CD1c-positive myeloid dendritic cell (primary cell): ENCODE data around the gene ASMTL.
"Not testable (repeated sequence)": the region's sequence is repeated elsewhere in the genome, so short reads cannot be mapped to it uniquely, and the experiment has no call there.

ENCODE experiments used
- DNase-seq: peaks from one replicate; pipeline ENCODE4 v3.0.0-alpha.2; 2016; ENCODE audit errors: extremely low spot score

The ASMTL gene

DNA sequence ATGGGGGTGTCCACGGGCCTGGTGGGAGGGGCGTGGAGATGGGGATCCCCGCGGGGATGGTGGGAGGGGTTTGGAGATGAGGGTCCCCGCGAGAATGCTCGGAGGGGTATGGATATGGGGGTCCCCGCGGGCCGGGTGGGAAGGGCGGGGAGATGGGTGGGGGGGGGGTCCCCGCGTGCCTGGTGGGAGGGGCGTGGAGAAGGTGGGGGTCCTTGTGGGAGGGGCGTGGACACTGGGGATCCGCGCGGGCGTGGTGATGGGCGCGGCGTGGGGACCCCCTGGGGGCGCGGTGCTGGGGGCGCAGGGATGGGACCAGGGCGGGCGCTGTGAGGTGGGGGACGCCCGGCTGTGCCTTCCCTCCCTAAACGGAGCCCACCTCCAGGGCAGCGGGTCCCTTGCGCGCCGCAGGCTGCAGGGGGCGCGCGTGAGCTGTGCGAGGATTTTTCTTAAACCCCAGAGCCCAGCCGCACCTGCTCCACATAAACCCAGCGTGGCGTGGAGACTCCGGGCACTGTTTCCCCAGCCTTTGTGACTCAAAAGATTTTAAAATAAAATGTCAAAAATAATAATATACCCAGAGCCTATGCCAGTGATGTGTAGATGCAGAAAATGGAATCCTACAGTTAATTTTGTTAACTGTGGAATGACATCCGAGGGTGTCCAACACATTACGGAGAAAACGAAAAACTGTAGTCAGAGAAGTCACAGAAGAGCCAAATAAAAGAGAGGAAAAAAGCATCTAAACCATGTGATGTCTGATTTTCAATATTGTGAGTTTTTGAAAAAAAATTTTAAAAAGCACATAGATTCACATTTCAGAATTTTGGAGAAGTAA, 1.5 kb upstream of the ASMTL start:
- peak; percentile 93 for DNase-seq

DNA sequence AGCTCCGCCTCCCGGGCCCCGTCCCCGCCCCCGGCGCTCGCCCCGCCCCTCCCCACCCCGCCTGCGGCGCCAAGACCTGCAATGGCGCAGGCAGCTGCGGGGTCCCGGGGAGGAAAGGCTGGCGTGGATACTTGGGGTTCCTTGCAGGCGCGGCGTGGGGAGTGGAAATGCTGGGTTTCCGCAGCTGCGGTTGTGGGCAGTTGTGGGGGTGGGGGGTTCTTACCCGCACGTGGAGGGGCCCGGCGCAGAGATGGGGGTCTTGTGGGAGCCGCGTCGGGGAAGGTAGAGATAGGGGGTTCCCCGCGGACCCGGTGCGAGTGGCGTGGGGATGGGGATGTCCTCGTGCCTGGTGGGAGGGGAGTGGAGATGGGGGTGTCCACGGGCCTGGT, 680 bp upstream of the ASMTL start:
- DNase-seq = no peak

DNA sequence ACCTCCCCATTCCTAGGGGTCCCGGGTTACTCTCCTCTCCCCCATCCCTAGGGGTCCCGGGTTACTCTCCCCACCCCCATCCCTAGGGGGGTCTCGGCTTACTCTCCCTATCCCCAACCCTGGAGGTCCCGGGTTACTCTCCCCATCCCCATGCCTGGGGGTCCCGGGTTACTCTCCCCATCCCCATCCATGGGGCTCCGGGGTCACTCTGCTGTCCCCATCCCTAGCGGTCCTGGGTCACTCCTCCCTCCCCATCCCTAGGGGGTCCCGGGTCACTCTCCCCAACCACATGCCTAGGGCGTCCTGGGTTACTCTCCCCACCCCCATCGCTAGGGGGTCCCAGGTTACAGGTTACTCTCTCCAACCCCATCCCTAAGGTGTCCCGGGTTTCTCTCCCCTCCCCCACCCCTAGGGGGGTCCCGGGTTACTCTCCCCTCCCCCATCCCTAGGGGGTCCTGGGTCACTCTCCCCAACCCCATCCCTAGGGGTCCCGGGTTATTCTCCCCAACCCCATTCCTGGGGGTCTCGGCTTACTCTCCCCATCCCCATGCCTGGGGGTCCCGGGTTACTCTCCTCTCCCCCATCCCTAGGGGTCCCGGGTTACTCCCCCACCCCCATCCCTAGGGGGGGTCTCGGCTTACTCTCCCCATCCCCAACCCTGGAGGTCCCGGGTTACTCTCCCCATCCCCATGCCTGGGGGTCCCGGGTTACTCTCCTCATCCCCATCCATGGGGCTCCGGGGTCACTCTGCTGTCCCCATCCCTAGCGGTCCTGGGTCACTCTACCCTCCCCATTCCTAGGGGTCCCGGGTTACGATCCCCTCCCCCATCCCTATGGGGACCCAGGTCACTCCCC, 821 bp downstream of the ASMTL start:
- DNase-seq = no peak

DNA sequence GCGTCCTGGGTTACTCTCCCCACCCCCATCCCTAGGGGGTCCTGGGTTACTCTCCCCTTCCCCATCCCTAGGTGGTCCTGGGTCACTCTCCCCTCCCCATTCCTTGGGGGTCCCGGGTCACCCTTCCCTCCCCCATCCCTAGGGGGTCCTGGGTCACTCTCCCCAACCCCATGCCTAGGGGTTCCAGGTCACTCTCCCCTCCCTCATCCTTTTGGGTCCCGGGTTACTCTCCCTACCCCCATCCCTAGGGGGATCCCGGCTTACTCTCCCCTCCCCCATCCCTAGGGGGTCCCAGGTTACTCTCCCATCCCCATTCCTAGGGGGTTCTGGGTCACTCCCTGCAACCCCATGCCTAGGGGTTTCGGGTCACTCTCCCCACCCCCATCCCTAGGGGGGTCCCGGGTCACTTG, 1.5 kb downstream of the ASMTL start:
- no peak for DNase-seq

DNA sequence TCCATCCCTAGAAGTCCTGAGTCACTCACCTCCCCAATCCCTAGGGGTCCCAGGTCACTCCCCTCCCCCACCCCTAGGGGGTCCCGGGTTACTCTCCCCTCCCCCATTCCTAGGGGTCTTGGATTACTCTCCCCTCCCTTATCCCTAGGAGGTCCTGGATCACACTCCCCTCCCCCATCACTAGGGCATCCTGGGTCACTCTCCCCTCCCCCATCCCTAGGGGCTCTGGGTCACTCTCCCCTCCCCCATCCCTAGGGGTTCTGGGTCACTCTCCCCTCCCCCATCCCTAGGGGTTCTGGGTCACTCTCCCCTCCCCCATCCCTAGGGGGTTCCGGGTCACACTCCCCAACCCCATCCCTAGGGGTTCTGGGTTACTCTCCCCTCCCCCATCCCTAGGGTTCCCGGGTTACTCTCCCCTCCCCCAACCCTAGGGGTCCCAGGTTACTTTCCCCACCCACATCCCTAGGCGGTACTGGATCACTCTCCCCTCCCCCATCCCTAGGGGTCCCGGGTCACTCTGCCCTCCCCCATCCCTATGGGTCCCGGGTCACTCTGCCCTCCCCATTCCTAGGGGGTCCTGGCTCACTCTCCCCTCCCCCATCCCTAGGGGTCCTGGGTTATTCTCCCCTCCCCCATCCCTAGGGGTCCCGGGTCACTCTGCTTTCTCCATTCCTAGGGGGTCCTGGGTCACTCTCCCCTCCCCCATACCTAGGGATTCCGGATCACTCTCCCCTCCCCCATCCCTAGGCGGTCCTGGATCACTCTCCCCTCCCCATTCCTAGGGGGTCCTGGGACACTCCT, 2.1 kb downstream of the ASMTL start:
- no peak for DNase-seq

DNA sequence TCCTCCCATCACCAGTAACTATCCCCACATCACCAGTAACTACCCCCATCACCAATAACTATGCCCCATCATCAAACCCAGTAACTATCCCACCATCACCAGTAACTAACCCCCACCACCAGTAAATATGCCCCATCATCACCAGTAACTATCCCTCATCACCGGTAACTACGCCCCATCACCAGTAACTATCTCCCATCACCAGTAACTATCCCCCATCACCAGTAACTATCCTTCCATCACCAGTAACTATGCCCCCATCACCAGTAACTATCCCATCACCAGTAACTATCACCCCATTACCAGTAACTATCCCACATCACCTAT, 2.9 kb downstream of the ASMTL start:
- DNase-seq = no peak

DNA sequence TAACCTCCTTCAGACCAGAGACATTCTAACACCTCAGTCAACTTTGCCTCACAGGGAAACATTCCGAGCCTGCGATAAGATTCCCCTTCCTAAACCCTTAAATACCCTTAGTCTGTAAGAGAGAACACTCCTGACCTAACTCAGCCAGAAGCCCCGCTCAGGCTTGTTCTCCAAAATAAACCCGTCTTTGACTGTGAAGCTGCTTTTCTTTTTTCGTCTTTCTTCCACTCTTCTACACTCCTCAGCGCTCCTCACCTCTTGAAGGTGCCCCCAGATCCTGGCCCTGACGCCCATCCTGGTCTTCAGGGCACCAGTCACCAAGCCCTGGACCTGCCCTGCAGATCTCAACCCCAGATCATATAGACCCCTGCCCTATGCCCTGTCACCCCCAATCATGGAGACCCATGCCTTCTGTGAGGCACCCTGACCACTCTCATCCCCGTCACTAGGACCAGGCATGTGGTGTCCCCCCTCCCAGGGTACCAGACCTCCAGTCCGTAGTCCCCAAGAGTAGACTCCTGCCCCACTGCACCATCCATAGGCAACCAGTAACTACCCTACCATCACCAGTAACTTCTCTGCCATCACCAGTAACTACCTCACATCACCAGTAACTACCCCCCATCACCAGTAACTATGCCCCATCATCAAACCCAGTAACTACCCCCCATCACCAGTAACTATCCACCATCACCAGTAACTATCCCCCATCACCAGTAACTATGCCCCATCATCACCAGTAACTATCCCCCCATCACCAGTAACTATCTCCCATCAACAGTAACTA, 3.5 kb downstream of the ASMTL start:
- DNase-seq = no peak

DNA sequence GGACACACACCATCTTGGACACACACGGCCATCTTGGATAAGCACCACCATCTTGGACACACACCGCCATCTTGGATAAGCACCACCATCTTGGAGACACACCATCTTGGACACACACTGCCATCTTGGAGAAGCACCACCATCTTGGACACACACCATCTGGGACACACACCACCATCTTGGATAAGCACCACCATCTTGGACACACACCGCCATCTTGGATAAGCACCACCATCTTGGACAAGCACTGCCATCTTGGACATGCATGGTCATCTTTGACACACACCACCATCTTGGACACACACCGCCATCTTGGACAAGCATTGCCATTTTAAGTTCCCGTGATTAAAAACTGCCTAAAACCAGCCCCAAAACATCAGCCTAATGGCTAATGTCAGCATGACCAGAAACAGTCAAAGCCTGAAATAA, 4.1 kb downstream of the ASMTL start:
- DNase-seq = not testable (repeated sequence)

DNA sequence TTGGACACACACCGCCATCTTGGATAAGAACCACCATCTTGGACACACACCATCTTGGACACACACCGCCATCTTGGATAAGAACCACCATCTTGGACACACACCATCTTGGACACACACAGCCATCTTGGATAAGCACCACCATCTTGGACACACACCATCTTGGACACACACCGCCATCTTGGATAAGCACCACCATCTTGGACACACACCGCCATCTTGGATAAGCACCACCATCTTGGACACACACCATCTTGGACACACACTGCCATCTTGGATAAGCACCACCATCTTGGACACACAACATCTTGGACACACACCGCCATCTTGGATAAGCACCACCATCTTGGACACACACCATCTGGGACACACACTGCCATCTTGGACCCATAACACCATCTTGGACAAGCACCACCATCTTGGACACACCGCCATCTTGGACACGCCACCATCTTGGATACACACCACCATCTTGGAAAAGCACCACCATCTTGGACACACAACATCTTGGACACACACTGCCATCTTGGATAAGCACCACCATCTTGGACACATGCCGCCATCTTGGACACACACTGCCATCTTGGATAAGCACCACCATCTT, 4.6 kb downstream of the ASMTL start:
- not testable (repeated sequence) for DNase-seq

DNA sequence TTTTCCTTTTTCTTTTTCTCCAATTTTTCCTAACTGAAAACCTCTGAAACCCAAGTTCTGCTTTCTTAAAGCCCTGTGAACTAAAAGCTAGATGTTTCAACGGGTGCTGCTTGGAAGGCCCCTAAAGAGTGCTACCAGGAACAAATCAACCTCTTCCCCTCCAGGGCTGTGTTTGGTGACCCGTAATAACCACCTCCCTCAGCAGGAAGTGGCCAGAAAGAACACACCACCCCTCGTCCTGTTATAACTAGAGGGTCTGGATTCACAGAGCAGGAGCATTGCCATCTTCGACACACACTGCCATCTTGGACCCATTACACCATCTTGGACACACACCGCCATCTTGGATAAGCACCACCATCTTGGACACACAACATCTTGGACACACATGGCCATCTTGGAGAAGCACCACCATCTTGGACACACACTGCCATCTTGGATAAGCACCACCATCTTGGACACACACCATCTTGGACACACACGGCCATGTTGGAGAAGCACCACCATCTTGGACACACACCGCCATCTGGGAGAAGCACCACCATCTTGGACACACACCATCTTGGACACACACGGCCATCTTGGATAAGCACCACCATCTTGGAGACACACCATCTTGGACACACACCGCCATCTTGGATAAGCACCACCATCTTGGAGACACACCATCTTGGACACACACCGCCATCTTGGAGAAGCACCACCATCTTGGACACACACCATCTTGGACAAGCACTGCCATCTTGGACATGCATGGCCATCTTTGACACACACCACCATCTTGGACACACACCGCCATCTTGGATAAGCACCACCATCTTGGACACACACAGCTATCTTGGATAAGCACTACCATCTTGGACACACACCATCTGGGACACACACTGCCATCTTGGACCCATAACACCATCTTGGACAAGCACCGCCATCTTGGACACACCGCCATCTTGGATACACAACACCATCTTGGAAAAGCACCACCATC, 5.4 kb downstream of the ASMTL start:
- DNase-seq = peak; percentile 37

DNA sequence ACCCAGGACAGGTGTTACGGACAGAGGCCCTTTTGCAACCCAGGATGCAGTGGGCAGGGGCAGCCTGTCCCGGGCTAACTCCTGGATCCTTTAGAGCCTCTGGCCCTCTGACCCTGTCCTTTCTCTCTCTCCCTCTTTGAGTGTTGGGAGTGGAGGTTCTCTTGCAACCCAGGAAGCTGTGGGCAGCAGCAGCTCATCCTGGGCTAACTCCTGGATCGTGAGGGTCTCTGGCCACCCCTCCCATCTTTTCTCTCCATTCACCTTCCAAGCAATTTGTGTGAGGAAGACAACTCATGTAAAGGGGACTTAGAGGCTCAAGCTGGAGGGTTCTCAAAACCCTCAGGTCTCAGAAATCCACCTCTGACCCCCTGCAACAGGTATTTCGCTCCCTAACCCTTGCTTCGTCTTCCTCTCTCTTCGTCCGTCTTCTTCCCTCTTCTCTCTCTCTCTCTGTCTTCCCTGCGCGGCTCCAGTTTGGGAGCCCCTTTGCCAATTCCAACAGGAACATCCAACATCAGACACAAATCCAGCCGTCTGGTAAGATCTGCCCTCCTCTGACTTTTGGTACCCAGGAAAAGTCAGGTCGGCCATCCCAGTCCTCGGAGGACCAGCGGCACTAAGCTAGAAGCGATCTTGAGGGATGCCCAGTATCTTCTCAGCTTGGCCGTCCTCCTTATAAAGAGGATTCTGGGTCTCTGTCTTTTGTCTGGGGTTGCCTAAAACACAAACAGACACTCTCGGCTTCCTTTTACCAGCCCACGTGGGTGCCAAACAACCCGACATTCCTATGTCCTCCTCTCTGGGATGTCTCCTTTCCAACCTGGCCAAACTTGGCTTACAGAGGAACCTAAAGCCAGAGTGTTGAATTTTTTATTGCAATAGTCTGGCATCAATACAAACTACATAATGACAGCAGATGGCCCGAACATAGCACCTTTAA, 7.9 kb downstream of the ASMTL start:
- DNase-seq = no peak

DNA sequence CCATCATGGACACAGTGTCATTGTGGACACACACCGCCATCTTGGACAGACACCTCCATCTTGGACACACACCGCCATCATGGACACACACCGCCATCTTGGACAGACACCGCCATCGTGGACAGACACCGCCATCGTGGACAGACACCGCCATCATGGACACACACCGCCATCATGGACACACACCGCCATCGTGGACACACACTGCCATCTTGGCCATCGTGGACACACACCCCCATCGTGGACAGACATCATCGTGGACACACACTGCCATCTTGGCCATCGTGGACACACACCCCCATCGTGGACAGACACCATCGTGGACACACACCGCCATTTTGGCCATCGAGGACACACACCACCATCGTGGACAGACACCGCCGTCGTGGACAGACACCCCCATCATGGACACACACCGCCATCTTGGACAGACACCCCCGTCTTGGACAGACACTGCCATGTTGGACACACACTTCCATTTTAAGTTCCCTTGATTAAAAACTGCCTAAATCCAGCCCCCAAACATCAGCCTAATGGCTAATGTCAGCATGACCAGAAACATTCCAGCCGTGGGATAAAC, 9.1 kb downstream of the ASMTL start:
- DNase-seq = no peak

DNA sequence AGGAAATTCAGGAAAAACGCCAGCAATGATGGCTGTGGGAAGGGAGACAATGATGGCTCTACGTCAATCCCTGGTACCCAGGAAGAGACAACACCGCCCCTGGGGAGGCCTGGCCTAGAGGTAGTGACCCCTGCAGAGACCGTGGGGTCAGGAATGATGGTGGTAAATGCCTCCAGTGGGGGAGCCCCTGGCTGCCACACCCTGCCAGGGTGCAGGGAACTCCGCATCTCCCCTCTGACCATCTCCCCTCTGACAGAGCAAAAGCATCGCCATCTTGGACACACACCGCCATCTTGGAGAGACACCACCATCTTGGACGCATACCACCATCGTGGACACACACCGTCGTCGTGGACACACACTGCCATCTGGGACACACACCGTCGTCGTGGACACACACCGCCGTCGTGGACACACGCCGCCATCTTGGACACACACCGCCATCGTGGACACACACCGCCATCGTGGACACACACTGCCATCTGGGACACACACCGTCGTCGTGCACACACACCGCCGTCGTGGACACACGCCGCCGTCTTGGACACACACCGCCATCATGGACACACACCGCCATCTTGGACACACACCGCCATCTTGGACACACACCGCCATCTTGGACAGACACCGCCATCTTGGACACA, 9.9 kb downstream of the ASMTL start:
- no peak for DNase-seq

DNA sequence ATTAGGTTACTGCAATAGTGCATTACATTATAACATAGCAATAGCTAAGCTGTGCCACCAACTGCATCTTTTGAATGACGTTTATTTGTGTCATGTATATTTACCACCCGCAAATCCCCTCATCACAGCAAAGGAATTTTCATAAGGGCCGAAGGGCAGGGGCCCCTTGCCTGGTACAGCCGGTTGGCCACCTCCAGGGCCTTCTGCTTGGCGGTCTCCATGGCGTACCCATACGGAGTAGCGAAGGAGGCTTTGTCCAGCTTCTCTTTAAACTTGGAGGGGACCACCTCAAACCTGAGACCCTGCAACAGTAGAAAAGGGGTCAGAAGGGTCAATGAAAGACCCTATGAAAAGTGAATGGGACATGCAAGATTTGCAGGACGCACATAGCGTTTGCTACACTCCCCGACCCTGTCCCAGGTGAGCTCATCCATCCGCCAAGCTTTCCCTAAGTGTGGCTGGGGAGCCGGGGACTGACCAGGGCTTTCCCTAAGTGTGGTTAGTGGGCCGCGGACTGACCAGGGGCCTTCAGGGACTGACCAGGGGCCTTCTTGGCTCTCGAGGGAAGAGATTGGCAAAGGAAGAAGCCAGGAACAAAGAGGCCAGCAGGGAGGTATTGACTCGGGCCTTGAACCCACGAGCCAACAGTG, 10.6 kb downstream of the ASMTL start:
- no peak for DNase-seq

DNA sequence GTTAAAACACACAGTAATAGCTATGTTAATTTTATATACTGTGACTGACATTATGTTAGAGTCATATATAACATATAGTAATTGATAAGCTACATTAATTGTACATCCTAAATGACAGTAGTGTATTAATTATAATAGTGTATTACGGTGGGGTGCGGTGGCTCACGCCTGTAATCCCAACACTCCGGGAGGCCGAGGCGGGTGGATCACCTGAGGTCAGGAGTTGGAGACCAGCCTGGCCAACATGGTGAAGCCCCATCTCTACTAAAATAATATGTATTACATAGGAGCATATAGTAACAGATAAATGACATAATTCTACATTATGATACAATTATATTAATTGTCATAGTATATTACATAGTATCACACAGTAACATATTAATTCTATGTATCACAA, 12.2 kb downstream of the ASMTL start:
- DNase-seq = no peak

DNA sequence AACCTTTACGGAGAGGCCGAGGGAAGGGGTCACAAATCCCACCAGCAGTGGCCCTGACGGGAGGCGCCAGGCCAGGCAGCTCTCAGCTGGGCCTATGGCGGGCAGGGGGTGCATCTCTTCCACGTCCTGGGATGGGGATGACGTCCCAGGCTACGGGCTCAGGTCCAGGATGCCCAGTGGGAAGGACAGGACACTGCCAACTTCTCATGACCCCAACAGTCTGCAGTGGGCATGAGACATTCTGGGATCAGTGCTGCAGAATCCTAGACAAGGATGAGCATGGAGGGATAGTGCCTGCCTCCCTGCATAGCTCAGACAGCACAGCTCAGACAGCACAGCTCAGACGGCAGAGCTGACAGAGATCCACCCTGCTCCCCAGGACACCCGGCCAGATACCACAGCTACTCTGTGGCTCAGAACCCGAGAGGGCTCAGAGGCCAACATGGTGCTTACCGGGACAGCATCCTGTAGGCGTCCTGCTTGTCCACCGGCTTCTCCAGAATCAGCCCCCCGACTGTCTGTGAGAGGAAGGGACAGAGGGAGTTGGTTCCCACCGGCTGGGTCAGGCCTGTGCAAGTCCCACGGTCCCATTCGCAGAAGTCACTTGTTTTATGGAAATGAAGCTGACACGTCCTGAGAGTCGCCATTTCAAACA, 17.3 kb downstream of the ASMTL start:
- DNase-seq = no peak

DNA sequence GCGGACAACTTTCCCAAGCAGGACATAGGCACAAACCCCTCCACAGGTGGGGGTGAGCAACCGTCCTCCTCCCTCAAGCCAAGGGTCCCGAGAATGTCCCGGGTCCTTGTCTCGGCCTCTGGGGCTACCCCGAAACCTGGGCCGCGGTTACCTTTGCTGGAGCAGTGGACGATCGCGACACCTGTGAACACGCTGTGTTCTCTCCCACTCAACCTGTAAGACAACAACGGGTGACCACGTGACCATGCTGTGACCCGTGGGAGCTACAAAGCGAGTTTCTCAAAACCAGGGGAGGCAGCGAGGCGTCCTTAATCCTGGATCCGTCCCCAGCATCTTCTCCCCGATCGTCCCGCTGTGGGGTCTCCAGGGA, 17.9 kb downstream of the ASMTL start:
- no peak for DNase-seq
